ENCODE results near the gene CHL1.

- TF ChIP-seq CTCF (conservative IDR thresholded peaks at IDR 0.05) (no peak), EZH2 (IDR thresholded peaks at IDR 0.05; ENCODE audit: low read depth) (no peak)
Observed at GRCh38 chr3:166071-166470, 30.5 kb upstream of the CHL1 start.
